ENCODE data around the gene ARHGEF5.

DNA sequence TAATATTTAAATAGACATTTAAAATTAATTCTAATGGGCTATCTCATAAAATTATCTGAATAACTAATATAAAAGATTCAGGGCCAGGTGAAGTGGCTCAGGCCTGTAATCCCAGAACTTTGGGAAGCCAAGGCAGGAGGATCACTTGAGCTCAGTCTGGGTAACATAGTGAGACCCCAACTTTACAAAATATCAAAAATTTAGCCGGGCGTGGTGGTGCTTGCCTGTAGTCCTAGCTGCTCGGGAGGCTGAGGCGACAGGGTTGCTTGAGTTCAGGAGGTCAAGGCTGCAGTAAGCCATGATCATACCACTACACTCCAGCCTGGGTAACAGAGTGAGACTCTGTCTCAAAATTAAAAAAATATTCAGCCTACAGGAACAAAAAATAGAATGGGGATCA lies 35.8 kb downstream of the ARHGEF5 start:
- TF ChIP-seq, protein P1, sequence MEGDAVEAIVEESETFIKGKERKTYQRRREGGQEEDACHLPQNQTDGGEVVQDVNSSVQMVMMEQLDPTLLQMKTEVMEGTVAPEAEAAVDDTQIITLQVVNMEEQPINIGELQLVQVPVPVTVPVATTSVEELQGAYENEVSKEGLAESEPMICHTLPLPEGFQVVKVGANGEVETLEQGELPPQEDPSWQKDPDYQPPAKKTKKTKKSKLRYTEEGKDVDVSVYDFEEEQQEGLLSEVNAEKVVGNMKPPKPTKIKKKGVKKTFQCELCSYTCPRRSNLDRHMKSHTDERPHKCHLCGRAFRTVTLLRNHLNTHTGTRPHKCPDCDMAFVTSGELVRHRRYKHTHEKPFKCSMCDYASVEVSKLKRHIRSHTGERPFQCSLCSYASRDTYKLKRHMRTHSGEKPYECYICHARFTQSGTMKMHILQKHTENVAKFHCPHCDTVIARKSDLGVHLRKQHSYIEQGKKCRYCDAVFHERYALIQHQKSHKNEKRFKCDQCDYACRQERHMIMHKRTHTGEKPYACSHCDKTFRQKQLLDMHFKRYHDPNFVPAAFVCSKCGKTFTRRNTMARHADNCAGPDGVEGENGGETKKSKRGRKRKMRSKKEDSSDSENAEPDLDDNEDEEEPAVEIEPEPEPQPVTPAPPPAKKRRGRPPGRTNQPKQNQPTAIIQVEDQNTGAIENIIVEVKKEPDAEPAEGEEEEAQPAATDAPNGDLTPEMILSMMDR (IDR thresholded peaks at IDR 0.05): no peak
- no peak for TF ChIP-seq POLR2A (IDR thresholded peaks at IDR 0.05)

Data from uterus (tissue), 2 donors.